OCI-LY7 (cell line): ENCODE measurements around the gene HPCA.

Experiments
- CTCF ChIP-seq: fragments of 200-600 bp; sonication (generic); conservative IDR thresholded peaks from 2 replicates; pipeline ENCODE4 v1.5.1; 2014; ENCODE audit warnings: mild to moderate bottlenecking, antibody characterized with exemption, low read length, moderate library complexity, mixed read lengths
- EZH2phosphoT487 ChIP-seq: fragments of 200-600 bp; sonication (generic); IDR thresholded peaks from 2 replicates; pipeline ENCODE4 v1.6.1; 2018; ENCODE audit warnings: low read depth, borderline replicate concordance, mild to moderate bottlenecking, mixed run types, antibody characterized with exemption, low read length, moderate library complexity, mixed read lengths

DNA sequence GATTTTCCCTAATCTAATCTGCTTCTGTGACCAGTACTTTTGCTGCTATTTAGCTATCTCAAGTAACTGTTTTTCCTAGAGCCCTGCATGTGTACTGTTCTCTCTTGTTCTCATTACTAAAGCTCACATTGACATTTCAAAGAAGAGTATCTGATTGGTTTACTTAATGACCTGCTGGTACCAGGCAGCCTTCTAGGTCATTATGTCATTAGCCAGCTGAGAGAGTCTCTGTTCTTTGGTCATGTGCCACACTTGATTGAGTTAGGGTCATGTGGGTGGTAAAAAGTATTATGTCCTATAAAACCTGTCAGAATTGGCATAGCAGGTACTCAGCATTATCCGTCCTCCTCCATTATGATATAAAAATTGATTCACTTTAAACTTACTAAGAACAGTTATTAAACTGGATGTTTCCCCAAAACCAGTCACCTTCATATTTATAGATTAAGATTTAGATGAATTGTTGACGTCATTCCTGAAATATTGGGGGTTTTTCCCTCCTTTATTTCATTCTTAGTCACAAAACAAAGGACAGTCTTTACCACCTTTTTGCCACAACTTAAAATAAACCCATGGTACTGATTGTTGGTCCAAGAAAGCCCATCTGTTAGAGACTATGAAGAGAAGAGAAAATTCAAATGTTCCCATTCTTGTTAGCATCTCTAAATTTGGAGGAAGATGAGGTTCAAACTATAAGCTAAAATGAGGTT, 37.8 kb upstream of the HPCA start:
- no peak for TF ChIP-seq CTCF
- TF ChIP-seq EZH2phosphoT487 = no peak
